ENCODE data around the gene SYCP1.

GRCh38 chr1:114926607-114927006 lies 71.9 kb downstream of the SYCP1 start:
- TF ChIP-seq, protein P1, sequence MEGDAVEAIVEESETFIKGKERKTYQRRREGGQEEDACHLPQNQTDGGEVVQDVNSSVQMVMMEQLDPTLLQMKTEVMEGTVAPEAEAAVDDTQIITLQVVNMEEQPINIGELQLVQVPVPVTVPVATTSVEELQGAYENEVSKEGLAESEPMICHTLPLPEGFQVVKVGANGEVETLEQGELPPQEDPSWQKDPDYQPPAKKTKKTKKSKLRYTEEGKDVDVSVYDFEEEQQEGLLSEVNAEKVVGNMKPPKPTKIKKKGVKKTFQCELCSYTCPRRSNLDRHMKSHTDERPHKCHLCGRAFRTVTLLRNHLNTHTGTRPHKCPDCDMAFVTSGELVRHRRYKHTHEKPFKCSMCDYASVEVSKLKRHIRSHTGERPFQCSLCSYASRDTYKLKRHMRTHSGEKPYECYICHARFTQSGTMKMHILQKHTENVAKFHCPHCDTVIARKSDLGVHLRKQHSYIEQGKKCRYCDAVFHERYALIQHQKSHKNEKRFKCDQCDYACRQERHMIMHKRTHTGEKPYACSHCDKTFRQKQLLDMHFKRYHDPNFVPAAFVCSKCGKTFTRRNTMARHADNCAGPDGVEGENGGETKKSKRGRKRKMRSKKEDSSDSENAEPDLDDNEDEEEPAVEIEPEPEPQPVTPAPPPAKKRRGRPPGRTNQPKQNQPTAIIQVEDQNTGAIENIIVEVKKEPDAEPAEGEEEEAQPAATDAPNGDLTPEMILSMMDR (IDR thresholded peaks at IDR 0.05) = no peak
- no peak for TF ChIP-seq POLR2A (IDR thresholded peaks at IDR 0.05)

Data from body of pancreas (tissue), 4 donors.